Measurements from ENCODE around the gene UGT1A5. TPM values are rescaled to one million over a fixed set of nuclear protein-coding genes. Genes with fewer than 3 reads are reported as not detected.
A peak's percentile ranks its signal among the peaks of the same experiment; 100 is the strongest.
"Not testable (repeated sequence)": the region's sequence is repeated elsewhere in the genome, so short reads cannot be mapped to it uniquely, and the experiment has no call there.

Gene UGT1A5
- total RNA-seq, 8 experiments from 2014 or later: 0.09 to 1.4 (median 0.47) TPM; not detected in 5

GRCh38 chr2:233736868-233737653, 24.4 kb downstream of the UGT1A5 start:
- WGBS, 10 experiments: 0 to 100% (median 85%) methylated on average over 1 to 10 of the region's 14 CpGs
- in situ Hi-C loops (cut with MboI; ENCODE audit: low pct_unique_long_range_greater_than_20kb in 2 of 9, low sequenced_read_pairs in 9 of 9, unreplicated experiment in 9 of 9): not testable (repeated sequence)

GRCh38 chr2:233740870-233741269, 28.2 kb downstream of the UGT1A5 start:
- in situ Hi-C loops (cut with MboI; ENCODE audit: low pct_unique_long_range_greater_than_20kb in 2 of 9, low sequenced_read_pairs in 9 of 9, unreplicated experiment in 9 of 9): no loop called here
- H3K4me3 ChIP-seq: no peak overlapping the region
- ATAC-seq (replicated peaks in 6 of 8): peak in 1 of 8 experiments; percentile 30
- H3K27ac ChIP-seq: no peak overlapping the region
- no peaks in the 10 kb centered on the region for H3K4me1 ChIP-seq (replicated peaks in 1 of 2)
- 20 to 81% (median 53%) methylated on average over 1 to 2 of the region's 2 CpGs; no CpG with 5 or more reads in 4 of the 10 experiments for whole genome bisulfite sequencing, 10 experiments

More at GRCh38 chr2:233736868-233737653, 24.4 kb downstream of the UGT1A5 start:
- H3K4me3 ChIP-seq; H3K4me1 ChIP-seq (replicated peaks in 1 of 2); H3K27ac ChIP-seq; ATAC-seq (replicated peaks in 6 of 8): not testable (repeated sequence)

GRCh38 chr2:233743464-233744259, 31.0 kb downstream of the UGT1A5 start:
- in situ Hi-C loops (cut with MboI; ENCODE audit: low pct_unique_long_range_greater_than_20kb in 2 of 9, low sequenced_read_pairs in 9 of 9, unreplicated experiment in 9 of 9): no loop called here
- Histone ChIP-seq H3K4me3 (no peak overlapping the region), H3K4me1 (replicated peaks in 1 of 2) (no peaks in the 10 kb centered on the region), H3K27ac (no peak overlapping the region)
- ATAC-seq (replicated peaks in 6 of 8): no peak
- 96 to 100% (median 96%) methylated on average over 4 to 13 of the region's 46 CpGs; no CpG with 5 or more reads in 7 of the 10 experiments for WGBS, 10 experiments

GRCh38 chr2:233745073-233745755, 32.5 kb downstream of the UGT1A5 start:
- in situ Hi-C loops (cut with MboI; ENCODE audit: low pct_unique_long_range_greater_than_20kb in 2 of 9, low sequenced_read_pairs in 9 of 9, unreplicated experiment in 9 of 9): no loop called here
- no peak overlapping the region for H3K27ac ChIP-seq
- WGBS, 10 experiments: 6 to 94% (median 38%) methylated on average over 1 to 3 of the region's 5 CpGs; no CpG with 5 or more reads in 3 of the 10 experiments
- no peak for ATAC-seq (replicated peaks in 6 of 8)
- no peaks in the 10 kb centered on the region for H3K4me1 ChIP-seq (replicated peaks in 1 of 2)
- H3K4me3 ChIP-seq: no peak overlapping the region

- H3K27ac ChIP-seq; ATAC-seq (replicated peaks in 6 of 8); in situ Hi-C loops (cut with MboI; ENCODE audit: low pct_unique_long_range_greater_than_20kb in 2 of 9, low sequenced_read_pairs in 9 of 9, unreplicated experiment in 9 of 9); H3K4me3 ChIP-seq; H3K4me1 ChIP-seq (replicated peaks in 1 of 2): not testable (repeated sequence)
- 60% methylated on average over 1 of the region's 2 CpGs; no CpG with 5 or more reads in 9 of the 10 experiments for WGBS, 10 experiments
Measured at GRCh38 chr2:233745838-233746237, 33.1 kb downstream of the UGT1A5 start.

GRCh38 chr2:233746475-233747282, 34.0 kb downstream of the UGT1A5 start:
- peak in 2 of 8 experiments; percentile 19 to 23 for ATAC-seq (replicated peaks in 6 of 8)
- 33 to 87% (median 53%) methylated on average over 1 to 9 of the region's 10 CpGs for WGBS, 10 experiments

GRCh38 chr2:233747283-233747544, 34.5 kb downstream of the UGT1A5 start:
- in situ Hi-C loops (cut with MboI; ENCODE audit: low pct_unique_long_range_greater_than_20kb in 2 of 9, low sequenced_read_pairs in 9 of 9, unreplicated experiment in 9 of 9): no loop called here
- Histone ChIP-seq H3K4me1 (replicated peaks in 1 of 2) (no peaks in the 10 kb centered on the region), H3K27ac (no peak overlapping the region), H3K4me3 (no peak overlapping the region)
- 60 to 100% (median 68%) methylated on average over 1 to 6 of the region's 6 CpGs; no CpG with 5 or more reads in 5 of the 10 experiments for WGBS, 10 experiments
- no peak for ATAC-seq (replicated peaks in 6 of 8)

More at GRCh38 chr2:233746475-233747282, 34.0 kb downstream of the UGT1A5 start:
- in situ Hi-C loops (cut with MboI; ENCODE audit: low pct_unique_long_range_greater_than_20kb in 2 of 9, low sequenced_read_pairs in 9 of 9, unreplicated experiment in 9 of 9): no loop called here
- Histone ChIP-seq H3K27ac (no peak overlapping the region), H3K4me1 (replicated peaks in 1 of 2) (no peaks in the 10 kb centered on the region), H3K4me3 (no peak overlapping the region)

GRCh38 chr2:233750689-233751088, 38.0 kb downstream of the UGT1A5 start:
- WGBS, 10 experiments: 40% methylated on average over 1 of the region's 2 CpGs; no CpG with 5 or more reads in 9 of the 10 experiments
- ATAC-seq (replicated peaks in 6 of 8); in situ Hi-C loops (cut with MboI; ENCODE audit: low pct_unique_long_range_greater_than_20kb in 2 of 9, low sequenced_read_pairs in 9 of 9, unreplicated experiment in 9 of 9); H3K27ac ChIP-seq; H3K4me1 ChIP-seq (replicated peaks in 1 of 2); H3K4me3 ChIP-seq: not testable (repeated sequence)

- WGBS, 10 experiments: 7 to 100% (median 50%) methylated on average over 1 to 2 of the region's 2 CpGs; no CpG with 5 or more reads in 1 of the 10 experiments
- not testable (repeated sequence) for ATAC-seq (replicated peaks in 6 of 8)
Measured at GRCh38 chr2:233751212-233752009, 38.7 kb downstream of the UGT1A5 start.

GRCh38 chr2:233754872-233755611, 42.3 kb downstream of the UGT1A5 start:
- Histone ChIP-seq H3K27ac (no peak overlapping the region), H3K4me1 (replicated peaks in 1 of 2) (no peaks in the 10 kb centered on the region), H3K4me3 (no peak overlapping the region)
- in situ Hi-C loops (cut with MboI; ENCODE audit: low pct_unique_long_range_greater_than_20kb in 2 of 9, low sequenced_read_pairs in 9 of 9, unreplicated experiment in 9 of 9): no loop called here
- 90 to 100% (median 100%) methylated on average over 2 to 13 of the region's 44 CpGs; no CpG with 5 or more reads in 5 of the 10 experiments for WGBS, 10 experiments
- ATAC-seq (replicated peaks in 6 of 8): no peak

More at GRCh38 chr2:233751212-233752009, 38.7 kb downstream of the UGT1A5 start:
- H3K4me1 ChIP-seq (replicated peaks in 1 of 2); H3K4me3 ChIP-seq; in situ Hi-C loops (cut with MboI; ENCODE audit: low pct_unique_long_range_greater_than_20kb in 2 of 9, low sequenced_read_pairs in 9 of 9, unreplicated experiment in 9 of 9); H3K27ac ChIP-seq: not testable (repeated sequence)

- ATAC-seq (replicated peaks in 6 of 8): no peak
- in situ Hi-C loops (cut with MboI; ENCODE audit: low pct_unique_long_range_greater_than_20kb in 2 of 9, low sequenced_read_pairs in 9 of 9, unreplicated experiment in 9 of 9): no loop called here
- Histone ChIP-seq H3K27ac (no peak overlapping the region), H3K4me3 (no peak overlapping the region), H3K4me1 (replicated peaks in 1 of 2) (no peaks in the 10 kb centered on the region)
- 0 to 88% (median 70%) methylated on average over 1 to 5 of the region's 7 CpGs; no CpG with 5 or more reads in 1 of the 10 experiments for WGBS, 10 experiments
Measured at GRCh38 chr2:233756429-233757081, 43.8 kb downstream of the UGT1A5 start.

All from motor neuron (in vitro differentiated cells).